GDM1 (cell line): ENCODE results near the gene B4GALT6.
A peak's percentile ranks its signal among the peaks of the same experiment; 100 is the strongest.

ENCODE experiments used
- DNase-seq: peaks from one replicate; lab custom pipeline; 2025; lab: John Stamatoyannopoulos, UW

The B4GALT6 gene

GRCh38 chr18:31633392-31634330 is 50.7 kb downstream of the B4GALT6 start:
- peak; percentile 63 for DNase-seq

- DNase-seq, result no peak
Observed at GRCh38 chr18:31632356-31632755, 52.0 kb downstream of the B4GALT6 start.

GRCh38 chr18:31631526-31631925 is 52.9 kb downstream of the B4GALT6 start:
- no peak for DNase-seq

GRCh38 chr18:31630549-31630948 is 53.8 kb downstream of the B4GALT6 start:
- no peak for DNase-seq

GRCh38 chr18:31626409-31626808 is 58.0 kb downstream of the B4GALT6 start:
- DNase-seq, result no peak

GRCh38 chr18:31624892-31625640 is 59.3 kb downstream of the B4GALT6 start:
- peak; percentile 11 for DNase-seq

GRCh38 chr18:31619291-31619690 is 65.1 kb downstream of the B4GALT6 start:
- DNase-seq, result no peak

GRCh38 chr18:31618801-31619200 is 65.6 kb downstream of the B4GALT6 start:
- no peak for DNase-seq

- DNase-seq, result no peak
Observed at GRCh38 chr18:31617031-31617717, 67.2 kb downstream of the B4GALT6 start.

GRCh38 chr18:31616586-31616985 is 67.8 kb downstream of the B4GALT6 start:
- DNase-seq, result no peak

GRCh38 chr18:31614044-31614443 is 70.3 kb downstream of the B4GALT6 start:
- no peak for DNase-seq

- DNase-seq, result no peak
Observed at GRCh38 chr18:31612124-31612523, 72.3 kb downstream of the B4GALT6 start.

- DNase-seq, result no peak
Observed at GRCh38 chr18:31611511-31611910, 72.9 kb downstream of the B4GALT6 start.

- no peak for DNase-seq
Observed at GRCh38 chr18:31610286-31611205, 73.8 kb downstream of the B4GALT6 start.

GRCh38 chr18:31609886-31610285 is 74.5 kb downstream of the B4GALT6 start:
- no peak for DNase-seq

GRCh38 chr18:31607384-31607783 is 77.0 kb downstream of the B4GALT6 start:
- DNase-seq, result no peak

GRCh38 chr18:31606265-31606664 is 78.1 kb downstream of the B4GALT6 start:
- DNase-seq, result no peak

GRCh38 chr18:31603315-31603714 is 81.1 kb downstream of the B4GALT6 start:
- no peak for DNase-seq

GRCh38 chr18:31598021-31598805 is 86.2 kb downstream of the B4GALT6 start:
- no peak for DNase-seq

- DNase-seq, result no peak
Observed at GRCh38 chr18:31596081-31596872, 88.1 kb downstream of the B4GALT6 start.
